A549 (cell line): ENCODE data around the gene RPRD1A.

Source experiments
- BHLHE40 ChIP-seq: IDR thresholded peaks from 2 replicates; pipeline ENCODE4 v1.6.1; 2012; ENCODE audit warnings: low read depth, low read length, inconsistent platforms
- CEBPB ChIP-seq, 2 experiments: fragments of >200 bp in 1 of 2; sonication (Bioruptor Twin) in 1 of 2; formaldehyde crosslinking in 1 of 2; IDR thresholded peaks; 2 replicates each; pipeline ENCODE4 v1.6.1; 2012 to 2016
- E2F6 ChIP-seq: IDR thresholded peaks from 2 replicates; pipeline ENCODE4 v1.6.1; 2012; ENCODE audit warnings: low read depth, borderline replicate concordance
- EP300 ChIP-seq, 2 experiments: fragments of >200 bp; sonication (Bioruptor Twin); formaldehyde crosslinking; IDR thresholded peaks; 2 replicates in 1 of 2; 3 replicates in 1 of 2; pipeline ENCODE4 v1.6.1; 2016 to 2017
- ESRRA ChIP-seq: fragments of 150-350 bp; IDR thresholded peaks from 2 replicates; pipeline ENCODE4 v1.6.1; 2014; ENCODE audit warnings: mild to moderate bottlenecking, low read length, borderline replicate concordance
- GATA3 ChIP-seq: IDR thresholded peaks from 2 replicates; pipeline ENCODE4 v1.6.1; 2012; ENCODE audit warnings: borderline replicate concordance
- MYC ChIP-seq: IDR thresholded peaks from 2 replicates; pipeline ENCODE4 v1.6.1; 2012; ENCODE audit warnings: mild to moderate bottlenecking, inconsistent platforms, low read length, improper control_type of control experiment, borderline replicate concordance
- NPAS2 ChIP-seq: fragments of 250-450 bp; sonication (Bioruptor Pico); IDR thresholded peaks from 2 replicates; pipeline ENCODE4 v1.8.0; 2022; ENCODE audit warnings: mild to moderate bottlenecking, moderate library complexity, borderline replicate concordance
- POLR2A ChIP-seq: IDR thresholded peaks from 2 replicates; pipeline ENCODE4 v1.6.1; 2012; ENCODE audit warnings: mild to moderate bottlenecking, low read length
- ZFP36 ChIP-seq: fragments of 450-650 bp; IDR thresholded peaks from 2 replicates; pipeline ENCODE4 v1.6.1; 2014; ENCODE audit warnings: borderline replicate concordance; ENCODE audit not compliant: partially characterized antibody
- TF ChIP-seq, protein P1 (sequence below): fragments of >200 bp; sonication (Bioruptor Twin); formaldehyde crosslinking; IDR thresholded peaks from 3 replicates; pipeline ENCODE4 v1.5.1; 2016

GRCh38 chr18:36095936-36096519 lies 28.7 kb upstream of the RPRD1A start:
- TF ChIP-seq, protein P1, sequence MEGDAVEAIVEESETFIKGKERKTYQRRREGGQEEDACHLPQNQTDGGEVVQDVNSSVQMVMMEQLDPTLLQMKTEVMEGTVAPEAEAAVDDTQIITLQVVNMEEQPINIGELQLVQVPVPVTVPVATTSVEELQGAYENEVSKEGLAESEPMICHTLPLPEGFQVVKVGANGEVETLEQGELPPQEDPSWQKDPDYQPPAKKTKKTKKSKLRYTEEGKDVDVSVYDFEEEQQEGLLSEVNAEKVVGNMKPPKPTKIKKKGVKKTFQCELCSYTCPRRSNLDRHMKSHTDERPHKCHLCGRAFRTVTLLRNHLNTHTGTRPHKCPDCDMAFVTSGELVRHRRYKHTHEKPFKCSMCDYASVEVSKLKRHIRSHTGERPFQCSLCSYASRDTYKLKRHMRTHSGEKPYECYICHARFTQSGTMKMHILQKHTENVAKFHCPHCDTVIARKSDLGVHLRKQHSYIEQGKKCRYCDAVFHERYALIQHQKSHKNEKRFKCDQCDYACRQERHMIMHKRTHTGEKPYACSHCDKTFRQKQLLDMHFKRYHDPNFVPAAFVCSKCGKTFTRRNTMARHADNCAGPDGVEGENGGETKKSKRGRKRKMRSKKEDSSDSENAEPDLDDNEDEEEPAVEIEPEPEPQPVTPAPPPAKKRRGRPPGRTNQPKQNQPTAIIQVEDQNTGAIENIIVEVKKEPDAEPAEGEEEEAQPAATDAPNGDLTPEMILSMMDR, result peak; percentile 66
- TF ChIP-seq MYC (no peak), ESRRA (no peak), EP300 (IDR thresholded peaks at IDR 0.05) (no peak), NPAS2 (CRISPR knock-in tag) (no peak), CEBPB (IDR thresholded peaks at IDR 0.05) (no peak), ZFP36 (no peak), POLR2A (no peak), BHLHE40 (no peak), E2F6 (no peak), GATA3 (no peak)
